ENCODE results near the gene JOSD2. TPM values are rescaled to one million over a fixed set of nuclear protein-coding genes. Genes with fewer than 3 reads are reported as not detected.

JOSD2 gene
- total and polyA plus RNA-seq, 9 of the 15 experiments (the other 6 are each of a cell fraction or from before 2014, with no cell fraction given): 0.06 to 14.4 (median 3.1) TPM

- TF ChIP-seq ZBTB26 (CRISPR knock-in tag; IDR thresholded peaks at IDR 0.05): 0 out of 2 replicates have a peak, but pooled peaks have one; percentile 15
Observed at GRCh38 chr19:50498219-50499056, 12.6 kb downstream of the JOSD2 start (continued).

- Histone ChIP-seq H3K27me3 (ENCODE audit: control insufficient read depth in 2 of 2, insufficient read depth in 2 of 2, low read length in 2 of 2) (no peaks in the 10 kb centered on the region), H3K4me1 (replicated peaks in 1 of 2; ENCODE audit: control insufficient read depth in 2 of 2, insufficient read depth in 2 of 2, low read length in 2 of 2) (peaks cover 3 to 31% of the 10 kb centered on the region in 2 experiments; a peak in 4 of 5 replicates), H3K4me2 (ENCODE audit: insufficient read depth, low read length) (no peak overlapping the region), H3K9me3 (replicated peaks; ENCODE audit: control insufficient read depth, insufficient read depth, low read depth, low read length) (no peaks in the 10 kb centered on the region), H3K79me2 (ENCODE audit: control insufficient read depth, insufficient read depth, low read length) (no peaks in the 10 kb centered on the region), H3K9ac (ENCODE audit: insufficient read depth in 1 of 2, low read depth in 2 of 2, low read length in 2 of 2) (no peak overlapping the region), H3K27ac (ENCODE audit: extremely low read depth, low read depth, low read length) (no peak overlapping the region), H3K4me3 (no peak overlapping the region), H3K9me1 (ENCODE audit: control insufficient read depth, insufficient read depth, low read length) (no peaks in the 10 kb centered on the region), H3K36me3 (ENCODE audit: control insufficient read depth, insufficient read depth, low read length) (no peaks in the 10 kb centered on the region), H2AFZ (ENCODE audit: low read depth, low read length) (no peak overlapping the region), H4K20me1 (replicated peaks; ENCODE audit: control insufficient read depth, insufficient read depth, low read length) (no peaks in the 10 kb centered on the region)
- BruUV-seq (replicated peaks): no TSS peak
- DNase-seq (ENCODE audit: extremely low read depth in 1 of 4, low spot score in 3 of 4) (no peak), ATAC-seq (no peak), FAIRE-seq (no peak)
- intact Hi-C loops (cut with micrococcal nuclease) (no loop called here), in situ Hi-C loops (cut with MboI) (no loop called here)
- WGBS (ENCODE audit: insufficient coverage, low coverage, missing lambda C conversion rate): 46% methylated on average over 5 of the region's 8 CpGs
- POLR2A ChIA-PET: no interaction called here
- CTCF ChIA-PET (ENCODE audit: low intra/inter-chr PET ratio): no interaction called here
- no peak for TF ChIP-seq AFF1 (IDR thresholded peaks at IDR 0.05; ENCODE audit: low read depth in 1 of 2, partially characterized antibody in 2 of 2)
- no peak for TF ChIP-seq MTA1 (IDR thresholded peaks at IDR 0.05; ENCODE audit: borderline replicate concordance)
- no peak for TF ChIP-seq HSF4 (CRISPR knock-in tag; IDR thresholded peaks at IDR 0.05; ENCODE audit: borderline replicate concordance)
- no peak for TF ChIP-seq GTF2F1 (IDR thresholded peaks at IDR 0.05; ENCODE audit: low read depth, low read length)
- TF ChIP-seq FOSL1 (tag; conservative IDR thresholded peaks at IDR 0.05): no peak
- TF ChIP-seq TFAP4 (CRISPR knock-in tag; IDR thresholded peaks at IDR 0.05; ENCODE audit: borderline replicate concordance): no peak
- TF ChIP-seq BCLAF1 (IDR thresholded peaks at IDR 0.05; ENCODE audit: borderline replicate concordance in 1 of 2, control insufficient read depth in 1 of 2, low read depth in 2 of 2, low read length in 1 of 2): no peak
Observed at GRCh38 chr19:50497022-50497405, 14.0 kb downstream of the JOSD2 start.
